ENCODE data around the gene PPIL1.

Gene PPIL1

GRCh38 chr6:36886950-36887618, 12.5 kb upstream of the PPIL1 start:
- Histone ChIP-seq H4K20me1 (ENCODE audit: insufficient read depth, low read length) (no peaks in the 10 kb centered on the region), H3K27ac (ENCODE audit: low read length) (no peak overlapping the region), H3K9me3 (replicated peaks; ENCODE audit: insufficient read depth, low read length) (no peaks in the 10 kb centered on the region), H2AFZ (ENCODE audit: low read length) (no peak overlapping the region), H3K4me1 (ENCODE audit: low read length) (peaks cover 10% of the 10 kb centered on the region; the same call in 1 of the 2 replicates), H3K79me2 (ENCODE audit: low read length) (peaks cover 24% of the 10 kb centered on the region), H3K4me2 (ENCODE audit: low read depth, low read length) (peak overlapping the region; percentile 78; the same call in 1 of the 2 replicates), H3K9me2 (replicated peaks; ENCODE audit: insufficient read depth, low read length) (no peaks in the 10 kb centered on the region), H3K27me3 (replicated peaks; ENCODE audit: insufficient read depth, low read length) (no peaks in the 10 kb centered on the region), H3F3A (ENCODE audit: insufficient read depth, low read length) (no peaks in the 10 kb centered on the region), H3K9ac (ENCODE audit: low read length) (peak overlapping the region; percentile 76; the same call in 1 of the 2 replicates), H3K4me3 (ENCODE audit: low read length) (peak overlapping the region; percentile 86; the same call in 1 of the 2 replicates), H3K36me3 (replicated peaks; ENCODE audit: insufficient read depth, low read length) (no peaks in the 10 kb centered on the region)
- TF ChIP-seq CTCF (IDR thresholded peaks at IDR 0.05; ENCODE audit: low read length) (no peak), EZH2phosphoT487 (IDR thresholded peaks at IDR 0.05; ENCODE audit: low read length) (no peak), EZH2 (optimal IDR thresholded peaks at IDR 0.05; ENCODE audit: low read depth, low read length) (no peak)
- no peak for DNase-seq

DNA sequence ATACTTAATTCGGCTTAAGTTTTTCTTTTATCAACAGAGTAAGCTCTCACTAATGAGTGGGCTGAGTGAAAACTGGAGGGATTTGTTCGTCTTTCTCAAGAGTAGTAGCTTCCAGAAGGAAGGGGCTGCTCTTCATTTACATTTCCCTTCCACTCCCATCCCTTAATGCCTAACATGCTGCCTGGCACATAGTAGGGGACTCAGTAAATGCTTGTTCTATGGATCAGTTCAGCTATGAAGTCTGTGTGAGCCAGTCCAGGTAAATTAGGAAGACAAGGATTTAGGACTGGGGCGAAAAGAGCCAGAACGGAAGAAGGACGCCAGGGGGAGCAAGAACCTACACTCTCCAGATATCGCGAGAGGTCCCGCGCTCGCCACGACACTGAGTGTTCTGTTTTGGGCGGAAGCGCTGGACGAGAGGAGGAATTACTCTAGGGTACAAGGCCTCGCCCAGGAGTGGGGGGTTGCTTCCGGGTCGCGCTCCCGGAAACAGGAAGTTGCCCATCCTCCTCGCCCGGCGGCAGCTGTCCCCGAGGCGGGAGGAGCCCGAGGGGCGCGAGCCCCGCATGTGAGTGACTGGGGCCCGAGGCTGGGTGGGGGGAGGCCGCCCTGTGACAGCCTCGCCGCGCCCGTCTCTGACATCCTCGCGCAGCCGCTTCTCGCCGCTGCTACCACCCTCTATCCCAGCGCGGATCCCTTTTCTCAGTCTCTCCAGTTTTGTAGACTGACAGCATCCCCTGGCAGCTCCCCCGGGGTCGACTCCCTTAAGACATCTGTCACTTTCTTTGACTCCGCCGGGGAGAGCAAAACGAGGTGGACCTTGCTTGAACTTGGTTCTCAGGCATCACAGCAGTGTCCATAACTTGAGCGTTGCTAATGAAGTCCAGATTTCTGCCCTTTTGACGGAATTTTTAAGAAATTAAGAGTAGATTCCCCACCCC, 11.1 kb upstream of the PPIL1 start, which contains the start of gene C6orf89:
Gene C6orf89, plus strand, starts transcription at position 492 of the 941 bp plus-strand sequence. CDS start 13,493 bp downstream, outside the sequence.
- H3K79me2 ChIP-seq (ENCODE audit: low read length), result peaks cover 24% of the 10 kb centered on the region
- H3K4me1 ChIP-seq (ENCODE audit: low read length), result peaks cover 10% of the 10 kb centered on the region; the same call in 1 of the 2 replicates
- no peaks in the 10 kb centered on the region for H3K9me2 ChIP-seq (replicated peaks; ENCODE audit: insufficient read depth, low read length)
- no peaks in the 10 kb centered on the region for H3K9me3 ChIP-seq (replicated peaks; ENCODE audit: insufficient read depth, low read length)
- peak within 1 kb of the TSS; percentile 86 for H3K4me3 ChIP-seq (ENCODE audit: low read length)
- H3K9ac ChIP-seq (ENCODE audit: low read length), result peak within 1 kb of the TSS; percentile 76
- H3K36me3 ChIP-seq (replicated peaks; ENCODE audit: insufficient read depth, low read length), result no peaks in the 10 kb centered on the region
- TF ChIP-seq EZH2phosphoT487 (IDR thresholded peaks at IDR 0.05; ENCODE audit: low read length) (no peak), CTCF (IDR thresholded peaks at IDR 0.05; ENCODE audit: low read length) (peak; percentile 76)
- H3K27ac ChIP-seq (ENCODE audit: low read length), result peak within 1 kb of the TSS; percentile 38; the same call in 1 of the 2 replicates
- peak; percentile 98 for DNase-seq
- H4K20me1 ChIP-seq (ENCODE audit: insufficient read depth, low read length), result no peaks in the 10 kb centered on the region
- peak within 1 kb of the TSS; percentile 89 for H3K4me2 ChIP-seq (ENCODE audit: low read depth, low read length)
- H3K27me3 ChIP-seq (replicated peaks; ENCODE audit: insufficient read depth, low read length), result no peaks in the 10 kb centered on the region
- no peaks in the 10 kb centered on the region for H3F3A ChIP-seq (ENCODE audit: insufficient read depth, low read length)
- peak within 1 kb of the TSS; percentile 99 for H2AFZ ChIP-seq (ENCODE audit: low read length)

DNA sequence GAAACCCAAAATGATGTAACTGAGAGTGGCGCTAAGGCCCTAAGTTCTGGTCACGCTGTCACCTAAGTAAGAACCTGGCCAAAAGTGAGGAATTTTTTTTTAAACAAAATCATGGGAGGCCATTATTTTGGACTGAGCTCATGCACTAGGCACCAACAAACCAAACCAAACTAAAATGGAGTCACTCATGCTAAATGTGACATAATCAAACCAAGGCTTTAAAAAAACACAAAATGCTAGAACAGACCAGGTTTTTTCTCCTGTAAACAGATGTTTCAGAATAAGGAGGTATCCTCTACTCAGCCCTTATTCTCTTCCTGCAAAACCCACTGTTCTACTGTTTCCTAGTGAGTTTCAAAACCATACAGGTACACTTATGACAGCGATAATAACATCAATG, 10.0 kb upstream of the PPIL1 start:
- H3K4me3 ChIP-seq (ENCODE audit: low read length), result no peak overlapping the region
- H3K9me3 ChIP-seq (replicated peaks; ENCODE audit: insufficient read depth, low read length), result no peaks in the 10 kb centered on the region
- H3K36me3 ChIP-seq (replicated peaks; ENCODE audit: insufficient read depth, low read length), result no peaks in the 10 kb centered on the region
- no peak for TF ChIP-seq EZH2 (optimal IDR thresholded peaks at IDR 0.05; ENCODE audit: low read depth, low read length)
- no peak for TF ChIP-seq EZH2phosphoT487 (IDR thresholded peaks at IDR 0.05; ENCODE audit: low read length)
- no peak for TF ChIP-seq CTCF (IDR thresholded peaks at IDR 0.05; ENCODE audit: low read length)
- H2AFZ ChIP-seq (ENCODE audit: low read length), result peak overlapping the region; percentile 99
- 0 out of 2 replicates have a peak overlapping the region, but pooled peaks have one; percentile 89 for H3K4me2 ChIP-seq (ENCODE audit: low read depth, low read length)
- no peak overlapping the region for H3K9ac ChIP-seq (ENCODE audit: low read length)
- H3K27me3 ChIP-seq (replicated peaks; ENCODE audit: insufficient read depth, low read length), result no peaks in the 10 kb centered on the region
- no peaks in the 10 kb centered on the region for H3K9me2 ChIP-seq (replicated peaks; ENCODE audit: insufficient read depth, low read length)
- DNase-seq, result no peak
- no peaks in the 10 kb centered on the region for H4K20me1 ChIP-seq (ENCODE audit: insufficient read depth, low read length)
- H3F3A ChIP-seq (ENCODE audit: insufficient read depth, low read length), result no peaks in the 10 kb centered on the region
- H3K4me1 ChIP-seq (ENCODE audit: low read length), result peaks cover 10% of the 10 kb centered on the region; the same call in 1 of the 2 replicates
- peaks cover 24% of the 10 kb centered on the region for H3K79me2 ChIP-seq (ENCODE audit: low read length)
- H3K27ac ChIP-seq (ENCODE audit: low read length), result no peak overlapping the region

Data from MM.1S (cell line).